ENCODE data around the gene CRISPLD2. TPM values are rescaled to one million over a fixed set of nuclear protein-coding genes. Genes with fewer than 3 reads are reported as not detected.
A peak's percentile ranks its signal among the peaks of the same experiment; 100 is the strongest.

The CRISPLD2 gene
- total RNA-seq, 2 donors from 2014 or later = 27.5 to 129 TPM

- Histone ChIP-seq H3K27ac (peak overlapping the region in 1 of 4 donors; percentile 8), H3K36me3 (replicated peaks in 1 of 2; ENCODE audit: insufficient read depth in 1 of 2, low read depth in 2 of 2) (no peaks in the 10 kb centered on the region), H3K27me3 (no peaks in the 10 kb centered on the region), H3K9me3 (no peaks in the 10 kb centered on the region), H3K4me3 (no peak overlapping the region), H3K4me1 (peaks cover 12% of the 10 kb centered on the region)
- ATAC-seq = peak; percentile 1
- 55 to 65% methylated on average over 15 to 23 of the region's 23 CpGs for WGBS, 2 donors
- intact Hi-C loops (cut with DNase I) = no loop called here
- peak in 1 of 4 donors; percentile 38 for DNase-seq
- no peak for TF ChIP-seq POLR2A (IDR thresholded peaks at IDR 0.05)
Observed at GRCh38 chr16:84924331-84925091, 104.7 kb downstream of the CRISPLD2 start.

GRCh38 chr16:84925092-84925772 lies 105.4 kb downstream of the CRISPLD2 start:
- TF ChIP-seq POLR2A (IDR thresholded peaks at IDR 0.05) (no peak), CTCF (IDR thresholded peaks at IDR 0.05) (peak; percentile 74 to 93 (median 84))
- peak; percentile 26 for ATAC-seq

GRCh38 chr16:84925773-84926372 lies 106.1 kb downstream of the CRISPLD2 start:
- ATAC-seq (no peak), DNase-seq (no peak)
- intact Hi-C loops (cut with DNase I) = loop anchor here (2.0 kb wide), 1 partner anchor 41 kb away; no protein-coding TSS in a partner anchor
- TF ChIP-seq POLR2A (IDR thresholded peaks at IDR 0.05) = no peak
- TF ChIP-seq CTCF (IDR thresholded peaks at IDR 0.05) = no peak
- Histone ChIP-seq H3K4me1 (peaks cover 12% of the 10 kb centered on the region), H3K27ac (no peak overlapping the region), H3K36me3 (replicated peaks in 1 of 2; ENCODE audit: insufficient read depth in 1 of 2, low read depth in 2 of 2) (no peaks in the 10 kb centered on the region), H3K9me3 (no peaks in the 10 kb centered on the region), H3K4me3 (no peak overlapping the region), H3K27me3 (no peaks in the 10 kb centered on the region)
- 87 to 94% methylated on average over 16 to 19 of the region's 19 CpGs for WGBS, 2 donors

More at GRCh38 chr16:84925092-84925772, 105.4 kb downstream of the CRISPLD2 start:
- WGBS, 2 donors = 18 to 47% methylated on average over 8 to 11 of the region's 11 CpGs
- Histone ChIP-seq H3K4me3 (no peak overlapping the region), H3K9me3 (no peaks in the 10 kb centered on the region), H3K36me3 (replicated peaks in 1 of 2; ENCODE audit: insufficient read depth in 1 of 2, low read depth in 2 of 2) (no peaks in the 10 kb centered on the region), H3K4me1 (peaks cover 12% of the 10 kb centered on the region), H3K27me3 (no peaks in the 10 kb centered on the region), H3K27ac (no peak overlapping the region)
- DNase-seq = peak; percentile 55 to 78 (median 69)
- intact Hi-C loops (cut with DNase I) = no loop called here

- ATAC-seq = no peak
- Histone ChIP-seq H3K4me3 (no peak overlapping the region), H3K4me1 (peaks cover 12% of the 10 kb centered on the region), H3K27me3 (no peaks in the 10 kb centered on the region), H3K36me3 (replicated peaks in 1 of 2; ENCODE audit: insufficient read depth in 1 of 2, low read depth in 2 of 2) (no peaks in the 10 kb centered on the region), H3K9me3 (no peaks in the 10 kb centered on the region), H3K27ac (no peak overlapping the region)
- TF ChIP-seq CTCF (IDR thresholded peaks at IDR 0.05) = no peak
- no peak for TF ChIP-seq POLR2A (IDR thresholded peaks at IDR 0.05)
- WGBS, 2 donors = 45 to 73% methylated on average over 7 of the region's 7 CpGs
- intact Hi-C loops (cut with DNase I) = loop anchor here (2.0 kb wide), 1 partner anchor 40 kb away; no protein-coding TSS in a partner anchor
- DNase-seq = no peak
Observed at GRCh38 chr16:84926462-84926861, 106.7 kb downstream of the CRISPLD2 start.

All from body of pancreas (tissue), 4 donors.